OCI-LY3 (cell line): ENCODE measurements around the gene TMEM250.

Experiments
- CTCF ChIP-seq: fragments of 200-600, 300-600 bp; sonication (generic); IDR thresholded peaks from 2 replicates; pipeline ENCODE4 v1.5.1; 2014; ENCODE audit warnings: antibody characterized with exemption, low read length, low read depth
- EZH2phosphoT487 ChIP-seq: fragments of 200-600 bp; shearing (Covaris generic); IDR thresholded peaks from 2 replicates; pipeline ENCODE4 v1.6.1; 2018; ENCODE audit warnings: antibody characterized with exemption, mixed run types, low read depth

GRCh38 chr9:136140966-136141365 lies 22.3 kb upstream of the TMEM250 start:
- TF ChIP-seq EZH2phosphoT487 = no peak
- TF ChIP-seq CTCF = no peak
